ENCODE results near the gene HARS1.
"Not testable (repeated sequence)": the region's sequence is repeated elsewhere in the genome, so short reads cannot be mapped to it uniquely, and the experiment has no call there.

HARS1 gene

GRCh38 chr5:140633021-140633471 is 58.1 kb downstream of the HARS1 start, which contains the start of gene CD14:
Gene CD14, minus strand, starts transcription at chr5:140633175. Its CDS starts 104 bp downstream, at chr5:140633071.
- no peak for DNase-seq (ENCODE audit: low spot score)

DNA sequence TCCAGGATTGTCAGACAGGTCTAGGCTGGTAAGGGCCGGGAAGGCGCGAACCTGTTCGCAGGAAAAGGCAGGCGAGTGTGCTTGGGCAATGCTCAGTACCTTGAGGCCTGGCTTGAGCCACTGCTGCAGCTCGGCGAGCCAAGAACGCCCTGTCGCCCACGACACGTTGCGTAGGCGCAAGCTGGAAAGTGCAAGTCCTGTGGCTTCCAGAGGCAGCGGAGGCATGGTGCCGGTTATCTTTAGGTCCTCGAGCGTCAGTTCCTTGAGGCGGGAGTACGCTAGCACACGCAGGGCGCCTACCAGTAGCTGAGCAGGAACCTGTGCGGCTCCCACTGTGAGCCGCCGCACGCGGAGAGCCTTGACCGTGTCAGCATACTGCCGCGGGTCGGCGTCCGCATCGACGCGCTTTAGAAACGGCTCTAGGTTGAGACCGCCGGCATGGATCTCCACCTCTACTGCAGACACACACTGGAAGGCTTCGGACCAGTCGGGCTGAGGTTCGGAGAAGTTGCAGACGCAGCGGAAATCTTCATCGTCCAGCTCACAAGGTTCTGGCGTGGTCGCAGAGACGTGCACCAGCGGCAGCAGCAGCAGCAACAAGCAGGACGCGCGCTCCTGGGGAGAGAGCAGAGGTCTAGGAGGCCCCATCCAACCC is 58.7 kb downstream of the HARS1 start:
- DNase-seq (ENCODE audit: low spot score) = peak; percentile 26

GRCh38 chr5:140631831-140632365 is 59.3 kb downstream of the HARS1 start:
- no peak for DNase-seq (ENCODE audit: low spot score)

GRCh38 chr5:140631036-140631417 is 60.1 kb downstream of the HARS1 start:
- no peak for DNase-seq (ENCODE audit: low spot score)

GRCh38 chr5:140630292-140631035 is 60.7 kb downstream of the HARS1 start:
- DNase-seq (ENCODE audit: low spot score) = no peak

GRCh38 chr5:140628711-140629110 is 62.5 kb downstream of the HARS1 start:
- no peak for DNase-seq (ENCODE audit: low spot score)

GRCh38 chr5:140627972-140628371 is 63.2 kb downstream of the HARS1 start:
- no peak for DNase-seq (ENCODE audit: low spot score)

DNA sequence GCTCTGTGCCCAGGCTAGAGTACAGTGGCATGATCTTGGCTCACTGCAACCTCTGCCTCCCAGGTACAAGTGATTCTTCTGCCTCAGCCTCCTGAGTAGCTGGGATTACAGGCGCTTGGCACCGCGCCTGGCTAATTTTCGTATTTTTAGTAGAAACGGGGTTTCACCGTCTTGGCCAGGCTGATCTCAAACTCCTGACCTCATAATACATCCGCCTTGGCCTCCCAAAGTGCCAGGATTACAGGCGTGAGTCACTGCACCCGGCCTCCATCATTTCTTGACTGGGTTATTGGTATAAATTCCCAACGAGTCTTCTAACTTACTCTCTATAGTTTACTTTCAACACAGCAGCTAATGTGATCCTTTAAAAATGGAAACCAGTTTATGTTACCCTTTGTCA is 66.3 kb downstream of the HARS1 start:
- not testable (repeated sequence) for DNase-seq (ENCODE audit: low spot score)
